AG10803 (cell line): ENCODE results near the gene RCE1.

ENCODE experiments used
- DNase-seq: peaks from one replicate; pipeline ENCODE4 v3.0.0; 2010; ENCODE audit warnings: low read depth
- H3K4me3 ChIP-seq: 2 replicates; pipeline ENCODE4 v1.5.1; 2011; ENCODE audit warnings: mild to moderate bottlenecking, low read length, control low read depth
- TF ChIP-seq, protein P1 (sequence below): conservative IDR thresholded peaks from 2 replicates; pipeline ENCODE4 v1.5.1; 2011; ENCODE audit warnings: mild to moderate bottlenecking, low read length, control low read depth, inconsistent platforms

Gene RCE1

DNA sequence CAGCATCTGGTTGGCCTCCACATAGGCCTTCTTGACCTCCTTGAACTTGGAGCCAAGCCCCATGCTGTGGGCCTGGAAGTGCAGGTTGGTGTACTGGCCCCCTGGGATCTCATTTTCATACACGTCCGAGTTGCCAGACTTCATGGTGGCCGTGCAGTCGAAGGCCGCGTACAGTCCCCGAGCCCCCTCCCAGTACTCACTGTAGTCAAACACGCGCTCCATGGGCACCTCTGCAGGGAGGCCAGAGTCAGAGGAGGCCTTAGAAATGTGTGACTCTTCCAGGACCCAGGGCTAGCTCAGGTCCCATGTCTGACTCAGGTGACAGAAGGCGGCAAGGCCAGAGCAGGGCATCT lies 7.0 kb downstream of the RCE1 start:
- DNase-seq = no peak
- TF ChIP-seq, protein P1, sequence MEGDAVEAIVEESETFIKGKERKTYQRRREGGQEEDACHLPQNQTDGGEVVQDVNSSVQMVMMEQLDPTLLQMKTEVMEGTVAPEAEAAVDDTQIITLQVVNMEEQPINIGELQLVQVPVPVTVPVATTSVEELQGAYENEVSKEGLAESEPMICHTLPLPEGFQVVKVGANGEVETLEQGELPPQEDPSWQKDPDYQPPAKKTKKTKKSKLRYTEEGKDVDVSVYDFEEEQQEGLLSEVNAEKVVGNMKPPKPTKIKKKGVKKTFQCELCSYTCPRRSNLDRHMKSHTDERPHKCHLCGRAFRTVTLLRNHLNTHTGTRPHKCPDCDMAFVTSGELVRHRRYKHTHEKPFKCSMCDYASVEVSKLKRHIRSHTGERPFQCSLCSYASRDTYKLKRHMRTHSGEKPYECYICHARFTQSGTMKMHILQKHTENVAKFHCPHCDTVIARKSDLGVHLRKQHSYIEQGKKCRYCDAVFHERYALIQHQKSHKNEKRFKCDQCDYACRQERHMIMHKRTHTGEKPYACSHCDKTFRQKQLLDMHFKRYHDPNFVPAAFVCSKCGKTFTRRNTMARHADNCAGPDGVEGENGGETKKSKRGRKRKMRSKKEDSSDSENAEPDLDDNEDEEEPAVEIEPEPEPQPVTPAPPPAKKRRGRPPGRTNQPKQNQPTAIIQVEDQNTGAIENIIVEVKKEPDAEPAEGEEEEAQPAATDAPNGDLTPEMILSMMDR = no peak
- no peak overlapping the region for H3K4me3 ChIP-seq

DNA sequence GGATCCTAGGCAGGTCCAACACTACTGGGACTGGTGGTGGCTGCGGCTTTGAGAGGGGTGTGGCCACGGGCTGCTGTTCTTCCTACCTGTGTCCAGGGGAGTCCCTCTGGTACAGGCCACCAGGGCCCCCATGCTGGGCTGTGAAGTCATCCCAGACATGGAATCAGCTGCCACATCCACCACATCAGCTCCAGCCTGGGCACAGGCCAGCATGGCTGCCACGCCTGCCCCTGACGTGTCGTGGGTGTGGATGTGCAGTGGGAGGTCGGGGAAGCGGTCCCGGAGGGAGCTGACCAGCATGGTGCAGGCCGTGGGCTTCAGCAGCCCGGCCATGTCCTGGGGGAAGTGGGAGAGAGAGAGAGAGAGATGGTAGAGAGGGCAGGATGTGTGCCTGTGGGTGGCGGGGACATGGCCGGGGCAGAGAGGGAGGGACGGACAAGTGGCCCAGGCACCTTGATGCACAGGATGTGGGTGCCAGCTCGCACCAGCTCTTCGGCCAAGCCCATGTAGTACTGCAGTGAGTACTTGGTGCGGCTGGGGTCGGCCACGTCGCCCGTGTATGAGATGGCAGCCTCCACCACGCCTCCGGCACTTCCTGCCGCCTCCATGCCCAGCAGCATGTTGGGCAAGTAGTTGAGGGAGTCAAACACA lies 7.5 kb downstream of the RCE1 start:
- no peak overlapping the region for H3K4me3 ChIP-seq
- TF ChIP-seq, protein P1 = no peak
- DNase-seq = no peak

DNA sequence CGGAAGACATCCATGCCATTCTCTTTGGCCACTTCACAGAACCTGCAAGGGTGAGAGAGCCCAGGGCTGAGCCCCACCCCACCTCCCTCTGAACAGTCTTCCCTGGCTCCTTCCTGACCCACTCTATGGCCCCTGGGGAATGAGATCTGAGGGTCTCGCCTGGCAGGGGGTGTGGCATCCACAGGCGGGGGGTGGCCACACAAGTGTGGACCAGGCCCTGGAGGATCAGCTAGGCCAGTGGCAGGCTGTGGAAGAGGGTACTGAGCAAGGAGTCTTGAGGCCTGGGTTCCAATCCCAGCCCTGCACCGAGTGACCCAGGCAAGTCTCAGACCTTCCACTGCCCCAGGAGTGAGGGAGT lies 8.0 kb downstream of the RCE1 start:
- TF ChIP-seq, protein P1 = no peak
- no peak overlapping the region for H3K4me3 ChIP-seq
- no peak for DNase-seq

DNA sequence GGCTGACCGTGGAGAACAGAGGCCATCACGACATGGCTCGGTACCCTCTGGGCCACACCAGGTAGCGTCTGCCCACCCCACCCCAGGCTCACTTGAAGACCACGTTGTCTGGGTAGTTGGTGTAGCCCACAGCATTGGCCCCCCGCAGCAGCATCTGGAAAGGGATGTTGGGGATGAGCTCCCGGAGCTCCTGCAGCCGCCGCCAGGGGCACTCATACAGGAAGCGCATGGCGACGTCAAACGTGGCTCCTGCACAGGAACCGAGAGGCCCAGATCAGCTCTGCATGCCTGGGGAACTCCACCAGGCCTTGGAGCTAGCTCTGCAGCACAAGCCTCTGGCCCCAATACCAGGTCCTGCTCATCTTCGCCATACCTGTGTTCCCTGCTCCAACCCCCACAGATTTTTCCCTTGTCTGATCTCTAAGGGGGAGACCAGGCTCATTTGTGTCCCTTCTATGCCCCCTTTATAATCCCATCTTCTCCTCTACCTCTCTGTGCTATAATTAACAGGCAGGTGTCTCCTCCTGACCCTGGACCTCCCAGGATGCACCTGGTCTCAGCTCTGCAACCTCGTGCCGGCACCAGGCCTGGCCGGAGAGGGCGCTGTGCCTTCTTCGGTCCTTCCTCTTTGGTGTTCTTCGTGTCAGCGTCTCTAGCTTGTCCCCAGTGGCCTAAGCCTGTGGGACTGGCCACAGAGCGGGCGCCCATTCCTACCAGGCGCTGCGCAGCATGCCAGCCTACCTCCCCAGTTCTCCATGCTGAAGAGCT lies 8.6 kb downstream of the RCE1 start:
- no peak for DNase-seq
- H3K4me3 ChIP-seq = no peak overlapping the region
- TF ChIP-seq, protein P1 = no peak

DNA sequence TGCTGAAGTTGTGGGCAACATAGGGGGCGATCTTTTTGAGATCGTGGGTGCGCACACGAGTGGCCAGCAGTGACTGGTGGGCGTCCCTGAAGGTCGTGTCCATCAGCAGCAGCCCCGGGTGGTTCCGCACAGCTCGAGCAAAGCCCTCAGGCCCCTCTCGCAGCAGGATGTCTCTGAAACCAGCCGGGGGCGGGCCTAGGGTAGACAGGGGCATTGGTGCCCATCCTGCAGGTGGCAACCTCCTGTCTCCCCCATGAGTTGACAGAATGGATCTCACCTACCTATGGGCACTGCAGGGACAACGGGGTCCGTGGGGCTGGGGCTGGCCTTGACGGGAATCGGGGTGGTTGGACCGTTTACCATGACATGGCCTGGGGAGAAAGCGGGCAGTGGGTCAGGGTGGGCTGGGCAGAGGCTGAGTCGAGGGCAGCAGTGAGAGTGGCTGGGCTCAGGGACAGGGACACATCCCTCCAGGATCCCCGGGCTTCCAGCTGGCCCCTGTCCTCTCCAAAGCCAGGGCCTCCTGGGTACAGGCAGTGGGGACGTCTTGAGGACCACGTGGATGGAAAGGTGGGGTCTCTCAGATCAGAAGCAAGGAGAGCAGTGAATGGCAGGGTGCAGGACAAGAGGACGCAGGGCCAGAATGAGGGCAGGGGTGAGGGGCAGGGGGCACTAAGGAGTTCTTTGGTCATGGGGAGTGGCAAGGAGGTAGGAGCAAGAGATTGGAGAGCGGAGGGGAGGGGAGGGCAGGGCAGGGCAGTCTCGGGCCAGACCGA lies 9.4 kb downstream of the RCE1 start:
- no peak for DNase-seq
- no peak overlapping the region for H3K4me3 ChIP-seq
- TF ChIP-seq, protein P1 = no peak

DNA sequence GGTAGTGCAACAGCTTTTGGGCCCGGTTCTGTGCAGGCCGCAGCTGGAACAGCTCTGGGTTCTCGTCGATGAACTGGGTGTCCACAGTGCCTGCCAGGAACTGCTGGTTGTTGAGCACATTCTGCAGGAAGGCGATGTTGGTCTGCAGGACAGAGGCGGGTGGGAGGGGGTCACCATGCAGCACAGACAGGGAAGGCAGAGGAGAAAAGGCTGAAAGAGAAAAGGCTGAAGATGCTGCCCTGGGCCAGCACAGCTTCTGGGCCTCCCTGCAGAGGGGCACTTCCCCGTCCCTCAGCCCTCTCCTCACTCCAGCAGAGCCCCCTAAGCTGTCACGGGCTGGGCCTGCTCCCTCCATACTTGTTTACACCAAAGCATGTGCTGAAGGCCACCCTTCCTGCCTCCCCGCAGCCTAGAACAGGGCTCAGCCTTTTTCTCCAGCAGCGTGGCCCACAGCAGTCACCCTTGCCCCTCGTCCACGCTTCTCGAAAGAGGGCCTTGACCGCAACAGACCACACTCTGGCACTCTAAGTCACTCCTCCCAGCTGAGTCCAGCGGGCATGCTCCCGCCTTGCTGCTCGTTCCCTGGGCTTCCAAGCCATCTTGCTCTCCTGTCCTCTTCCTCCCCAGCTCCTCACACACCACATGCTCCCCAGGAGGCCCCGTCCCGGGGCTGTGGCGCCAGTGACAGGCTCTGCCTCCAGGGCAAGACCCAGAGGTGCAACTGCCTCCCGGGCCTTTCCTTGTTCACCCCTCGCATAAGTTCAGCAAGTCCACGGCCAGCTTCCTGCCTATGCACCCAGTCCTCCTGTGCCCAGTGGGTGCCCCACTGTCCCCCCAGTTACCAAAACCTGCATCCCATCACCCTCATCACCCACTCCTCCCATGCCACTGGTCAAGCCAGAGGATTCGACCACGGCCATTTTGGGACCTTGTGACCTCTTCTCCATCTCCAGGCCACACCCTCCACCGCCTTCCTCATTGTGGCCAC lies 10.3 kb downstream of the RCE1 start:
- TF ChIP-seq, protein P1 = no peak
- no peak for DNase-seq
- no peak overlapping the region for H3K4me3 ChIP-seq
